Stimulated activated CD4-positive, alpha-beta T cell treated with anti-CD3 and anti-CD28 coated beads, TNF-alpha, amount 100 ng/mL, for 48 hours (primary cell): ENCODE data around the gene SAMD11.

Source experiments
- DNase-seq, 3 donors: peaks; one replicate each; pipeline ENCODE4 v3.0.0-alpha.2; 2020; ENCODE audit warnings: low read depth in 3 of 3

The SAMD11 gene

GRCh38 chr1:932776-933602, 9.3 kb downstream of the SAMD11 start:
- no peak for DNase-seq

- DNase-seq = no peak
These were observed 9.8 kb downstream of the SAMD11 start for GRCh38 chr1:933603-933940.

- DNase-seq = no peak
These were observed 11.4 kb downstream of the SAMD11 start for GRCh38 chr1:934991-935750.

- no peak for DNase-seq
These were observed 12.1 kb downstream of the SAMD11 start for GRCh38 chr1:935751-936231.

- DNase-seq = no peak
These were observed 12.9 kb downstream of the SAMD11 start for GRCh38 chr1:936348-937264.

- no peak for DNase-seq
These were observed 13.8 kb downstream of the SAMD11 start for GRCh38 chr1:937521-937920.

GRCh38 chr1:938088-938683, 14.5 kb downstream of the SAMD11 start:
- DNase-seq = no peak

GRCh38 chr1:938711-939489, 15.2 kb downstream of the SAMD11 start:
- DNase-seq = no peak

GRCh38 chr1:939511-940106, 15.9 kb downstream of the SAMD11 start:
- DNase-seq = no peak

- no peak for DNase-seq
These were observed 16.6 kb downstream of the SAMD11 start for GRCh38 chr1:940107-941014.

GRCh38 chr1:941015-941587, 17.4 kb downstream of the SAMD11 start:
- no peak for DNase-seq

GRCh38 chr1:941588-942383, 18.1 kb downstream of the SAMD11 start:
- DNase-seq = no peak

- DNase-seq = no peak
These were observed 18.7 kb downstream of the SAMD11 start for GRCh38 chr1:942411-942821.

GRCh38 chr1:942864-943533, 19.3 kb downstream of the SAMD11 start:
- DNase-seq = no peak

- DNase-seq = no peak
These were observed 20.0 kb downstream of the SAMD11 start for GRCh38 chr1:943545-944340.
